Liver (tissue), 9 donors: ENCODE results near the gene ATF6B. TPM values are rescaled to one million over a fixed set of nuclear protein-coding genes. Genes with fewer than 3 reads are reported as not detected.

ENCODE experiments used
- DNase-seq: peaks from one replicate; pipeline ENCODE4 v3.0.0-alpha.2; 2017; ENCODE audit warnings: low spot score
- H3K27ac ChIP-seq, 2 donors: one replicate each; pipeline ENCODE4 v1.7.0; 2013; ENCODE audit warnings: inconsistent platforms in 2 of 2, low read length in 2 of 2, control low read depth in 1 of 2, low read depth in 1 of 2, mild to moderate bottlenecking in 1 of 2
- H3K27me3 ChIP-seq, 4 donors: one replicate each; pipeline versions ENCODE4 v1.6.1 to v1.7.0; 2013; ENCODE audit warnings: low read length in 3 of 4, inconsistent platforms in 1 of 4, mild to moderate bottlenecking in 1 of 4, moderate library complexity in 1 of 4; ENCODE audit not compliant: control insufficient read depth in 4 of 4, insufficient read depth in 4 of 4
- H3K36me3 ChIP-seq, 4 donors: one replicate each; pipeline versions ENCODE4 v1.6.1 to v1.7.0; 2013; ENCODE audit warnings: low read length in 3 of 4, mild to moderate bottlenecking in 3 of 4, low read depth in 1 of 4, moderate library complexity in 1 of 4; ENCODE audit not compliant: control insufficient read depth in 4 of 4, insufficient read depth in 3 of 4
- H3K4me1 ChIP-seq, 4 donors: one replicate each; pipeline versions ENCODE4 v1.6.1 to v1.7.0; 2013; ENCODE audit warnings: low read length in 3 of 4, mild to moderate bottlenecking in 3 of 4, moderate library complexity in 1 of 4; ENCODE audit not compliant: control insufficient read depth in 4 of 4, insufficient read depth in 4 of 4
- H3K4me3 ChIP-seq, 3 donors: one replicate each; pipeline versions ENCODE4 v1.6.1 to v1.7.0; 2013; ENCODE audit warnings: low read length in 3 of 3, control low read depth in 1 of 3, low read depth in 1 of 3, mild to moderate bottlenecking in 1 of 3
- H3K9ac ChIP-seq, 2 donors: one replicate each; pipeline ENCODE4 v1.7.0; 2013; ENCODE audit warnings: low read length in 2 of 2, mild to moderate bottlenecking in 2 of 2, moderate library complexity in 2 of 2, control low read depth in 1 of 2, low read depth in 1 of 2
- H3K9me3 ChIP-seq, 4 donors: one replicate each; pipeline versions ENCODE4 v1.6.1 to v1.7.0; 2013; ENCODE audit warnings: low read length in 3 of 4; ENCODE audit not compliant: control insufficient read depth in 4 of 4
- EGR1 ChIP-seq, 2 donors: IDR thresholded peaks; 2 replicates each; pipeline ENCODE4 v1.6.1; 2016 to 2018; ENCODE audit warnings: antibody characterized with exemption in 2 of 2, low read depth in 2 of 2
- FOXA1 ChIP-seq: IDR thresholded peaks from 2 replicates; pipeline ENCODE4 v1.6.1; 2016; ENCODE audit warnings: antibody characterized with exemption
- FOXA2 ChIP-seq: IDR thresholded peaks from 2 replicates; pipeline ENCODE4 v1.6.1; 2016; ENCODE audit warnings: antibody characterized with exemption
- GABPA ChIP-seq, 2 donors: IDR thresholded peaks in 1 of 2; conservative IDR thresholded peaks in 1 of 2; 2 replicates each; pipeline ENCODE4 v1.6.1; 2016; ENCODE audit warnings: antibody characterized with exemption in 2 of 2, mild to moderate bottlenecking in 1 of 2, moderate library complexity in 1 of 2
- HNF4A ChIP-seq, 2 donors: conservative IDR thresholded peaks; 2 replicates each; pipeline ENCODE4 v1.6.1; 2016; ENCODE audit warnings: antibody characterized with exemption in 2 of 2, mild to moderate bottlenecking in 2 of 2
- HNF4G ChIP-seq: IDR thresholded peaks from 2 replicates; pipeline ENCODE4 v1.6.1; 2016; ENCODE audit warnings: antibody characterized with exemption
- JUND ChIP-seq, 2 donors: IDR thresholded peaks; 2 replicates each; pipeline ENCODE4 v1.6.1; 2016; ENCODE audit warnings: antibody characterized with exemption in 2 of 2
- NR2F2 ChIP-seq: IDR thresholded peaks from 2 replicates; pipeline ENCODE4 v1.6.1; 2016; ENCODE audit warnings: antibody characterized with exemption
- RAD21 ChIP-seq, 2 donors: IDR thresholded peaks; 2 replicates each; pipeline ENCODE4 v1.6.1; 2016; ENCODE audit warnings: antibody characterized with exemption in 2 of 2, mild to moderate bottlenecking in 2 of 2
- RXRA ChIP-seq, 2 donors: IDR thresholded peaks; 2 replicates each; pipeline ENCODE4 v1.6.1; 2017 to 2018; ENCODE audit warnings: antibody characterized with exemption in 2 of 2, mild to moderate bottlenecking in 1 of 2
- SP1 ChIP-seq: IDR thresholded peaks from 2 replicates; pipeline ENCODE4 v1.6.1; 2018; ENCODE audit warnings: antibody characterized with exemption, mild to moderate bottlenecking
- TAF1 ChIP-seq: conservative IDR thresholded peaks from 2 replicates; pipeline ENCODE4 v1.6.1; 2016; ENCODE audit warnings: antibody characterized with exemption, mild to moderate bottlenecking
- YY1 ChIP-seq: IDR thresholded peaks from 2 replicates; pipeline ENCODE4 v1.6.1; 2016; ENCODE audit warnings: antibody characterized with exemption, mild to moderate bottlenecking
- WGBS: extraction: QIAGEN DNeasy Blood & Tissue Kit; methylation state at CpG from one replicate; pipeline ENCODE4 v1.1.7; 2013; 5-methylcytosine and 5-hydroxymethylcytosine counted together
- polyA plus RNA-seq, 2 donors: library from polyadenylated mRNA; stranded (reverse) in 1 of 2; unstranded in 1 of 2; fragments of 200-250 nt in 1 of 2; fragments of >200 nt in 1 of 2; fragmentation: Nextera tagmentation in 1 of 2; extraction: Ambion mirVana in 1 of 2; gene quantifications; one replicate each; pipeline versions ENCODE4 v1.2.1 to v1.2.3, GENCODE V29; 2013 to 2015
- total RNA-seq, 2 donors: library from RNA; depleted of rRNA; stranded (reverse); fragments of >200 nt; gene quantifications; one replicate each; pipeline ENCODE4 v1.2.3, GENCODE V29; 2014
- TF ChIP-seq, protein P1 (sequence below): IDR thresholded peaks from 2 replicates; pipeline ENCODE4 v1.6.1; 2016; ENCODE audit warnings: antibody characterized with exemption
- TF ChIP-seq, protein P2 (sequence below): fragments of 150-350 bp; IDR thresholded peaks from 2 replicates; pipeline ENCODE4 v1.5.1; 2017; ENCODE audit warnings: improper control_type of control experiment, low read depth, low read length; ENCODE audit not compliant: missing input control
- TF ChIP-seq, protein P3 (sequence below): IDR thresholded peaks from 2 replicates; pipeline ENCODE4 v1.6.1; 2016; ENCODE audit warnings: antibody characterized with exemption, mild to moderate bottlenecking
- TF ChIP-seq, protein P4 (sequence below): IDR thresholded peaks from 2 replicates; pipeline ENCODE4 v1.6.1; 2016; ENCODE audit warnings: antibody characterized with exemption
- TF ChIP-seq, protein P5 (sequence below): IDR thresholded peaks from 2 replicates; pipeline ENCODE4 v1.6.1; 2016; ENCODE audit warnings: antibody characterized with exemption
- donor health status: healthy.
- donor health status: healthy.
- donor health status: healthy.
- donor health status: healthy.
- donor health status: healthy.

The ATF6B gene
- total and polyA plus RNA-seq, 4 donors, result 13.6 to 24.8 (median 15.5) TPM

DNA sequence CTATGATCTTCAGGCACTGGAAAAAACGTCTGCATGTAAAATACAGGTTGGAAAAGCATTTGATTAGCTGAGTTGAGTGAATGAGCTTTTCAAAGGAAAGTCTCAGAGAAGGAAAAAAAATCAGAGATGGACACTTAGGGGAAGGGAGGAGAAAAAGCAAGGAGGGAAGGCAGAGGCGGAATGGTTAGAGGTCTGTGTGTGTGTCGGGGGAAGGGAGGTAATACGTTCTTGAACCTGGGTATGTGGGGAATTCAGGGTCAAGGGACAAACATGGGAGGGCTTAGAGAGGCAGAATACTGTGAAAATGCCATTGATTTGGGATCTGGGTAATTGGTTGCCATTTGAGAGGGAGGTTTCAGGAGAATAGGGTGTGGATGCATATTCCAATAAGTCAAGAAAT lies 18.6 kb upstream of the ATF6B start:
- no peaks in the 10 kb centered on the region for H3K4me1 ChIP-seq
- H3K4me3 ChIP-seq, result no peak overlapping the region
- WGBS, result 53% methylated on average over 4 of the region's 4 CpGs
- no peak overlapping the region for H3K27ac ChIP-seq
- H3K36me3 ChIP-seq, result no peaks in the 10 kb centered on the region
- peaks cover 0 to 5% (median 0%) of the 10 kb centered on the region in 4 donors for H3K27me3 ChIP-seq
- TF ChIP-seq, protein P1, sequence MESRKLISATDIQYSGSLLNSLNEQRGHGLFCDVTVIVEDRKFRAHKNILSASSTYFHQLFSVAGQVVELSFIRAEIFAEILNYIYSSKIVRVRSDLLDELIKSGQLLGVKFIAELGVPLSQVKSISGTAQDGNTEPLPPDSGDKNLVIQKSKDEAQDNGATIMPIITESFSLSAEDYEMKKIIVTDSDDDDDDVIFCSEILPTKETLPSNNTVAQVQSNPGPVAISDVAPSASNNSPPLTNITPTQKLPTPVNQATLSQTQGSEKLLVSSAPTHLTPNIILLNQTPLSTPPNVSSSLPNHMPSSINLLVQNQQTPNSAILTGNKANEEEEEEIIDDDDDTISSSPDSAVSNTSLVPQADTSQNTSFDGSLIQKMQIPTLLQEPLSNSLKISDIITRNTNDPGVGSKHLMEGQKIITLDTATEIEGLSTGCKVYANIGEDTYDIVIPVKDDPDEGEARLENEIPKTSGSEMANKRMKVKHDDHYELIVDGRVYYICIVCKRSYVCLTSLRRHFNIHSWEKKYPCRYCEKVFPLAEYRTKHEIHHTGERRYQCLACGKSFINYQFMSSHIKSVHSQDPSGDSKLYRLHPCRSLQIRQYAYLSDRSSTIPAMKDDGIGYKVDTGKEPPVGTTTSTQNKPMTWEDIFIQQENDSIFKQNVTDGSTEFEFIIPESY, result no peak
- TF ChIP-seq TAF1 (no peak), RAD21 (IDR thresholded peaks at IDR 0.05) (no peak), YY1 (no peak), JUND (IDR thresholded peaks at IDR 0.05) (no peak), SP1 (no peak), RXRA (IDR thresholded peaks at IDR 0.05) (no peak), GABPA (IDR thresholded peaks at IDR 0.05 in 1 of 2, conservative IDR thresholded peaks at IDR 0.05 in 1 of 2) (no peak), FOXA1 (no peak), NR2F2 (no peak), FOXA2 (no peak), HNF4A (conservative IDR thresholded peaks at IDR 0.05) (no peak), HNF4G (no peak), EGR1 (IDR thresholded peaks at IDR 0.05; ENCODE audit: low read depth in 2 of 2) (no peak)
- TF ChIP-seq, protein P2, sequence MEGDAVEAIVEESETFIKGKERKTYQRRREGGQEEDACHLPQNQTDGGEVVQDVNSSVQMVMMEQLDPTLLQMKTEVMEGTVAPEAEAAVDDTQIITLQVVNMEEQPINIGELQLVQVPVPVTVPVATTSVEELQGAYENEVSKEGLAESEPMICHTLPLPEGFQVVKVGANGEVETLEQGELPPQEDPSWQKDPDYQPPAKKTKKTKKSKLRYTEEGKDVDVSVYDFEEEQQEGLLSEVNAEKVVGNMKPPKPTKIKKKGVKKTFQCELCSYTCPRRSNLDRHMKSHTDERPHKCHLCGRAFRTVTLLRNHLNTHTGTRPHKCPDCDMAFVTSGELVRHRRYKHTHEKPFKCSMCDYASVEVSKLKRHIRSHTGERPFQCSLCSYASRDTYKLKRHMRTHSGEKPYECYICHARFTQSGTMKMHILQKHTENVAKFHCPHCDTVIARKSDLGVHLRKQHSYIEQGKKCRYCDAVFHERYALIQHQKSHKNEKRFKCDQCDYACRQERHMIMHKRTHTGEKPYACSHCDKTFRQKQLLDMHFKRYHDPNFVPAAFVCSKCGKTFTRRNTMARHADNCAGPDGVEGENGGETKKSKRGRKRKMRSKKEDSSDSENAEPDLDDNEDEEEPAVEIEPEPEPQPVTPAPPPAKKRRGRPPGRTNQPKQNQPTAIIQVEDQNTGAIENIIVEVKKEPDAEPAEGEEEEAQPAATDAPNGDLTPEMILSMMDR, result no peak
- TF ChIP-seq, protein P3, sequence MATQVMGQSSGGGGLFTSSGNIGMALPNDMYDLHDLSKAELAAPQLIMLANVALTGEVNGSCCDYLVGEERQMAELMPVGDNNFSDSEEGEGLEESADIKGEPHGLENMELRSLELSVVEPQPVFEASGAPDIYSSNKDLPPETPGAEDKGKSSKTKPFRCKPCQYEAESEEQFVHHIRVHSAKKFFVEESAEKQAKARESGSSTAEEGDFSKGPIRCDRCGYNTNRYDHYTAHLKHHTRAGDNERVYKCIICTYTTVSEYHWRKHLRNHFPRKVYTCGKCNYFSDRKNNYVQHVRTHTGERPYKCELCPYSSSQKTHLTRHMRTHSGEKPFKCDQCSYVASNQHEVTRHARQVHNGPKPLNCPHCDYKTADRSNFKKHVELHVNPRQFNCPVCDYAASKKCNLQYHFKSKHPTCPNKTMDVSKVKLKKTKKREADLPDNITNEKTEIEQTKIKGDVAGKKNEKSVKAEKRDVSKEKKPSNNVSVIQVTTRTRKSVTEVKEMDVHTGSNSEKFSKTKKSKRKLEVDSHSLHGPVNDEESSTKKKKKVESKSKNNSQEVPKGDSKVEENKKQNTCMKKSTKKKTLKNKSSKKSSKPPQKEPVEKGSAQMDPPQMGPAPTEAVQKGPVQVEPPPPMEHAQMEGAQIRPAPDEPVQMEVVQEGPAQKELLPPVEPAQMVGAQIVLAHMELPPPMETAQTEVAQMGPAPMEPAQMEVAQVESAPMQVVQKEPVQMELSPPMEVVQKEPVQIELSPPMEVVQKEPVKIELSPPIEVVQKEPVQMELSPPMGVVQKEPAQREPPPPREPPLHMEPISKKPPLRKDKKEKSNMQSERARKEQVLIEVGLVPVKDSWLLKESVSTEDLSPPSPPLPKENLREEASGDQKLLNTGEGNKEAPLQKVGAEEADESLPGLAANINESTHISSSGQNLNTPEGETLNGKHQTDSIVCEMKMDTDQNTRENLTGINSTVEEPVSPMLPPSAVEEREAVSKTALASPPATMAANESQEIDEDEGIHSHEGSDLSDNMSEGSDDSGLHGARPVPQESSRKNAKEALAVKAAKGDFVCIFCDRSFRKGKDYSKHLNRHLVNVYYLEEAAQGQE, result no peak
- TF ChIP-seq, protein P4, sequence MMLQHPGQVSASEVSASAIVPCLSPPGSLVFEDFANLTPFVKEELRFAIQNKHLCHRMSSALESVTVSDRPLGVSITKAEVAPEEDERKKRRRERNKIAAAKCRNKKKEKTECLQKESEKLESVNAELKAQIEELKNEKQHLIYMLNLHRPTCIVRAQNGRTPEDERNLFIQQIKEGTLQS, result no peak
- TF ChIP-seq, protein P5, sequence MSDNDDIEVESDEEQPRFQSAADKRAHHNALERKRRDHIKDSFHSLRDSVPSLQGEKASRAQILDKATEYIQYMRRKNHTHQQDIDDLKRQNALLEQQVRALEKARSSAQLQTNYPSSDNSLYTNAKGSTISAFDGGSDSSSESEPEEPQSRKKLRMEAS, result no peak
- H3K9ac ChIP-seq, result no peak overlapping the region
- peaks cover 0 to 2% (median 0%) of the 10 kb centered on the region in 4 donors for H3K9me3 ChIP-seq
- DNase-seq, result no peak
